HEK293T (cell line): ENCODE results near the gene MED16.

ENCODE experiments used
- FOXM1 ChIP-seq: fragments of 450-650 bp; IDR thresholded peaks from 2 replicates; pipeline ENCODE4 v1.6.1; 2017; ENCODE audit warnings: mild to moderate bottlenecking, borderline replicate concordance
- TF ChIP-seq, protein P1 (sequence below): fragments of 450-650 bp; IDR thresholded peaks from 2 replicates; pipeline ENCODE4 v1.6.1; 2016

DNA sequence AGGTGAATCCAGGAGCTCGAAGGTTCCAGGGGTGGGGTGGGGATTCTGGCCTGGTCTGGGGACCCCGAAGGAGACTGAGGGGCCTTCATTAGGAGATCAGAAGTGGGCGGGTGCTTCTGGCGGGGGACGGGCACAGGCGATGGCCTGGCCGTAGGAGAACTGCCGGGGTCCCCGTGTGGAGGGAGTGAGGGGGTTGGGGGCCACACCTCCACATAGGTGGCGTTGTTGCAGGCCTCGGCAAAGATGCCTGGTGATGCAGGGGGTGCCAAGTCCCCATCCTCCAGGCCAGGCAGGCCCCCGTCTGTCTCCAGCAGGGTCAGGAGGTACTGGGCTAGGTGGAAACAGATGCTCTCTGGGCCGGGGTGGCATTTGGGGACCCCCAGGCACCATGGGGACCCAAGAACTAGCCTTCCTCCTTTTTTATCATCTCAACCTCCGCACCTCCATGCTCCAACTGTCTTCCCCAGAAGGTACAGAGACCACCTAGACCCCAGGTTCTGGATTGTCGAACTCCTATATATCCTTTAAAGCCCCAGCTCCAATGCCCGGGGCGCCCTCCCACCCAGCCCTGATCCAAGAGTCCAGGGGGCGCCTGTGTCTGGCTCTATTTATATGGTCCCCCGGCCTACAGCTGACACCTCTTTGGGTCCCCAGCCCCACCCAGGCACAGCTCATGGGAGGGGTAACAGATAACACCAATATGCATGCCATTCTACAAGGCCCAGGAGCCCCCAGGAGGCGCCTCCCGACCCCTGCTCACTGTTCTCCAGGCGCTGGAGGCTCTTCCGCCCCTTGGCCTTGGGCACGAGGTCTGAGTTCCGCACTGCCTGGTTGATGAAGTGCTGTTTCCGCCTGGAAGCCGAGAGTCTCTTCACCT is 8.5 kb upstream of the MED16 start:
- TF ChIP-seq FOXM1, result no peak
- TF ChIP-seq, protein P1, sequence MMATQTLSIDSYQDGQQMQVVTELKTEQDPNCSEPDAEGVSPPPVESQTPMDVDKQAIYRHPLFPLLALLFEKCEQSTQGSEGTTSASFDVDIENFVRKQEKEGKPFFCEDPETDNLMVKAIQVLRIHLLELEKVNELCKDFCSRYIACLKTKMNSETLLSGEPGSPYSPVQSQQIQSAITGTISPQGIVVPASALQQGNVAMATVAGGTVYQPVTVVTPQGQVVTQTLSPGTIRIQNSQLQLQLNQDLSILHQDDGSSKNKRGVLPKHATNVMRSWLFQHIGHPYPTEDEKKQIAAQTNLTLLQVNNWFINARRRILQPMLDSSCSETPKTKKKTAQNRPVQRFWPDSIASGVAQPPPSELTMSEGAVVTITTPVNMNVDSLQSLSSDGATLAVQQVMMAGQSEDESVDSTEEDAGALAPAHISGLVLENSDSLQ, result no peak
